Neural cell (in vitro differentiated cells): ENCODE results near the gene ITPR3. TPM values are rescaled to one million over a fixed set of nuclear protein-coding genes. Genes with fewer than 3 reads are reported as not detected.

Experiments
- H2AFZ ChIP-seq: fragments of 200-600, 300-800 bp; sonication (generic), shearing (Covaris generic); 2 replicates; pipeline ENCODE4 v1.6.0; 2014; ENCODE audit warnings: low read depth, mild to moderate bottlenecking, antibody characterized with exemption, low read length, moderate library complexity
- H3F3A ChIP-seq: fragments of 200-600 bp; shearing (Covaris generic); 2 replicates; pipeline ENCODE4 v1.6.1; 2016; ENCODE audit warnings: mild to moderate bottlenecking, moderate library complexity, mixed read lengths, antibody characterized with exemption, low read length; ENCODE audit not compliant: insufficient read depth, poor library complexity, severe bottlenecking
- H3K27ac ChIP-seq: fragments of 200-600, 300-800 bp; sonication (generic), shearing (Covaris generic); 2 replicates; pipeline ENCODE4 v1.5.1; 2014; ENCODE audit warnings: mild to moderate bottlenecking, low read length, moderate library complexity
- H3K27me3 ChIP-seq: fragments of 300-800, 200-600 bp; sonication (generic), shearing (Covaris generic); 2 replicates; pipeline ENCODE4 v1.6.0; 2014; ENCODE audit warnings: mild to moderate bottlenecking, low read depth, low read length, moderate library complexity; ENCODE audit not compliant: insufficient read depth
- H3K36me3 ChIP-seq: fragments of 300-800, 200-600 bp; sonication (generic), shearing (Covaris generic); 2 replicates; pipeline ENCODE4 v1.5.1; 2014; ENCODE audit warnings: mild to moderate bottlenecking, antibody characterized with exemption, low read length, moderate library complexity; ENCODE audit not compliant: insufficient read depth
- H3K4me2 ChIP-seq: fragments of 300-800, 200-600 bp; sonication (generic), shearing (Covaris generic); 2 replicates; pipeline ENCODE4 v1.6.0; 2014; ENCODE audit warnings: mild to moderate bottlenecking, low read length
- H3K4me3 ChIP-seq: fragments of 300-800, 200-600 bp; sonication (generic), shearing (Covaris generic); 2 replicates; pipeline ENCODE4 v1.5.1; 2014; ENCODE audit warnings: mild to moderate bottlenecking, low read length, moderate library complexity
- H3K79me2 ChIP-seq: fragments of 200-600 bp; shearing (Covaris generic); replicated peaks from 2 replicates; pipeline ENCODE4 v1.6.0; 2014; ENCODE audit warnings: mild to moderate bottlenecking, low read length, moderate library complexity; ENCODE audit not compliant: insufficient read depth
- H3K9ac ChIP-seq: fragments of 300-800, 200-600 bp; sonication (generic), shearing (Covaris generic); 2 replicates; pipeline ENCODE4 v1.6.1; 2016; ENCODE audit warnings: mild to moderate bottlenecking, low read length, mixed read lengths
- H3K9me2 ChIP-seq: fragments of 200-600 bp; shearing (Covaris generic); 2 replicates; pipeline ENCODE4 v1.6.1; 2016; ENCODE audit warnings: mild to moderate bottlenecking, low read length, mixed read lengths; ENCODE audit not compliant: insufficient read depth
- H3K9me3 ChIP-seq: fragments of 200-600, 300-800 bp; sonication (generic), shearing (Covaris generic); 2 replicates; pipeline ENCODE4 v1.6.1; 2016; ENCODE audit warnings: mild to moderate bottlenecking, mixed run types, low read length, moderate library complexity, mixed read lengths
- H4K20me1 ChIP-seq: fragments of 200-600 bp; shearing (Covaris generic); 2 replicates; pipeline ENCODE4 v1.6.1; 2016; ENCODE audit warnings: mild to moderate bottlenecking, mixed run types; ENCODE audit not compliant: insufficient read depth
- CTCF ChIP-seq: fragments of 450-650 bp; IDR thresholded peaks from 2 replicates; pipeline ENCODE4 v1.5.1; 2014; ENCODE audit warnings: antibody characterized with exemption, mild to moderate bottlenecking, moderate library complexity; ENCODE audit not compliant: poor library complexity, severe bottlenecking
- EP300 ChIP-seq: fragments of 450-650 bp; conservative IDR thresholded peaks from 2 replicates; pipeline ENCODE4 v1.6.1; 2014; ENCODE audit warnings: antibody characterized with exemption, mild to moderate bottlenecking, moderate library complexity; ENCODE audit not compliant: poor library complexity, severe bottlenecking
- EZH2 ChIP-seq: fragments of 200-600, 300-800 bp; shearing (Covaris generic), sonication (generic); IDR thresholded peaks from 2 replicates; pipeline ENCODE4 v1.6.1; 2014; ENCODE audit warnings: antibody characterized with exemption, low read length, borderline replicate concordance, mild to moderate bottlenecking; ENCODE audit not compliant: insufficient read depth, poor library complexity, severe bottlenecking
- MXI1 ChIP-seq: fragments of 450-650 bp; conservative IDR thresholded peaks from 2 replicates; pipeline ENCODE4 v1.6.1; 2014; ENCODE audit warnings: antibody characterized with exemption, mild to moderate bottlenecking; ENCODE audit not compliant: poor library complexity, severe bottlenecking
- POLR2AphosphoS5 ChIP-seq: IDR thresholded peaks from 2 replicates; pipeline ENCODE4 v1.6.1; 2012
- RAD21 ChIP-seq: fragments of 450-650 bp; conservative IDR thresholded peaks from 2 replicates; pipeline ENCODE4 v1.6.1; 2014; ENCODE audit warnings: antibody characterized with exemption, mild to moderate bottlenecking, moderate library complexity
- REST ChIP-seq: IDR thresholded peaks from 2 replicates; pipeline ENCODE4 v1.6.1; 2012; ENCODE audit warnings: borderline replicate concordance
- SMC3 ChIP-seq: fragments of 450-650 bp; conservative IDR thresholded peaks from 2 replicates; pipeline ENCODE4 v1.6.1; 2014; ENCODE audit warnings: antibody characterized with exemption, mild to moderate bottlenecking, moderate library complexity; ENCODE audit not compliant: poor library complexity
- TAF1 ChIP-seq: IDR thresholded peaks from 2 replicates; pipeline ENCODE4 v1.6.1; 2012; ENCODE audit warnings: low read depth
- polyA plus RNA-seq: library from polyadenylated mRNA; depleted of rRNA; stranded (reverse); fragments of >200 nt; gene quantifications from 2 replicates; pipeline ENCODE4 v1.2.3, GENCODE V29; 2014

Gene ITPR3
- polyA plus RNA-seq, 1 donor from 2014 or later: 0.11 TPM

GRCh38 chr6:33704215-33705066 is 83.3 kb downstream of the ITPR3 start:
- no peak overlapping the region for H3K27ac ChIP-seq
- no peaks in the 10 kb centered on the region for H3K36me3 ChIP-seq
- H2AFZ ChIP-seq: no peak overlapping the region
- no peak overlapping the region for H3K9ac ChIP-seq
- H3K27me3 ChIP-seq: no peaks in the 10 kb centered on the region
- no peak for TF ChIP-seq MXI1
- TF ChIP-seq REST: no peak
- TF ChIP-seq TAF1: no peak
- no peak for TF ChIP-seq EZH2
- no peak for TF ChIP-seq EP300
- TF ChIP-seq SMC3: no peak
- no peak for TF ChIP-seq CTCF
- TF ChIP-seq POLR2AphosphoS5: no peak
- TF ChIP-seq RAD21: no peak
- no peak overlapping the region for H3K4me3 ChIP-seq
- no peaks in the 10 kb centered on the region for H3F3A ChIP-seq
- no peaks in the 10 kb centered on the region for H3K9me2 ChIP-seq
- no peak overlapping the region for H3K4me2 ChIP-seq
- no peaks in the 10 kb centered on the region for H3K9me3 ChIP-seq
- no peaks in the 10 kb centered on the region for H3K79me2 ChIP-seq
- H4K20me1 ChIP-seq: no peaks in the 10 kb centered on the region

- H3K4me3 ChIP-seq: no peak overlapping the region
Measured at GRCh38 chr6:33705268-33705885, 84.3 kb downstream of the ITPR3 start.

More at GRCh38 chr6:33705268-33705885, 84.3 kb downstream of the ITPR3 start:
- H3K9ac ChIP-seq: no peak overlapping the region
- no peaks in the 10 kb centered on the region for H3K9me3 ChIP-seq
- H3K27ac ChIP-seq: no peak overlapping the region
- no peak overlapping the region for H2AFZ ChIP-seq
- TF ChIP-seq TAF1: no peak
- TF ChIP-seq EZH2: no peak
- TF ChIP-seq RAD21: no peak
- no peak for TF ChIP-seq CTCF
- TF ChIP-seq EP300: no peak
- no peak for TF ChIP-seq SMC3
- TF ChIP-seq MXI1: no peak
- TF ChIP-seq REST: no peak
- TF ChIP-seq POLR2AphosphoS5: no peak
- no peaks in the 10 kb centered on the region for H4K20me1 ChIP-seq
- no peaks in the 10 kb centered on the region for H3K27me3 ChIP-seq
- H3K4me2 ChIP-seq: no peak overlapping the region
- no peaks in the 10 kb centered on the region for H3F3A ChIP-seq
- peaks cover 6% of the 10 kb centered on the region for H3K79me2 ChIP-seq
- no peaks in the 10 kb centered on the region for H3K36me3 ChIP-seq
- H3K9me2 ChIP-seq: no peaks in the 10 kb centered on the region
